SU-DHL-6 (cell line): ENCODE results near the gene KRT17.

ENCODE experiments used
- H2AFZ ChIP-seq: fragments of 200-600 bp; sonication (generic); 2 replicates; pipeline ENCODE4 v1.6.1; 2014; ENCODE audit warnings: low read depth, mild to moderate bottlenecking, moderate library complexity, mixed read lengths, antibody characterized with exemption, low read length; ENCODE audit not compliant: severe bottlenecking
- H3F3A ChIP-seq: fragments of 200-600 bp; shearing (Covaris generic); 2 replicates; pipeline ENCODE4 v1.6.0; 2016; ENCODE audit warnings: antibody characterized with exemption, mild to moderate bottlenecking; ENCODE audit not compliant: insufficient read depth
- H3K27ac ChIP-seq: fragments of 200-600 bp; sonication (generic); 2 replicates; pipeline ENCODE4 v1.5.1; 2016; ENCODE audit warnings: low read depth, mild to moderate bottlenecking, low read length, moderate library complexity, mixed read lengths
- H3K27me3 ChIP-seq: fragments of 200-600 bp; sonication (generic), shearing (Covaris generic); 2 replicates; pipeline ENCODE4 v1.6.0; 2014; ENCODE audit warnings: mild to moderate bottlenecking, low read length
- H3K36me3 ChIP-seq: fragments of 200-600 bp; sonication (generic); 2 replicates; pipeline ENCODE4 v1.6.1; 2014; ENCODE audit warnings: mild to moderate bottlenecking, low read length, mixed read lengths
- H3K4me2 ChIP-seq: fragments of 300-600, 200-600 bp; shearing (Covaris generic), sonication (generic); 2 replicates; pipeline ENCODE4 v1.6.0; 2014; ENCODE audit warnings: low read length, low read depth, mild to moderate bottlenecking; ENCODE audit not compliant: poor library complexity, severe bottlenecking
- H3K4me3 ChIP-seq: fragments of 200-600 bp; sonication (generic); 2 replicates; pipeline ENCODE4 v1.5.1; 2014; ENCODE audit warnings: antibody characterized with exemption, low read length, mild to moderate bottlenecking, mixed read lengths; ENCODE audit not compliant: insufficient read depth, poor library complexity, severe bottlenecking
- H3K79me2 ChIP-seq: fragments of 200-600 bp; sonication (generic); 2 replicates; pipeline ENCODE4 v1.6.1; 2014; ENCODE audit warnings: mild to moderate bottlenecking, low read length, moderate library complexity; ENCODE audit not compliant: insufficient read depth
- H3K9ac ChIP-seq: fragments of 200-600 bp; sonication (generic); 2 replicates; pipeline ENCODE4 v1.7.0; 2014; ENCODE audit warnings: mild to moderate bottlenecking, low read length
- H3K9me2 ChIP-seq: fragments of 200-600 bp; sonication (generic); replicated peaks from 2 replicates; pipeline ENCODE4 v1.6.1; 2014; ENCODE audit warnings: low read length; ENCODE audit not compliant: insufficient read depth
- H3K9me3 ChIP-seq: fragments of 200-600 bp; sonication (generic); 2 replicates; pipeline ENCODE4 v1.6.1; 2014; ENCODE audit warnings: low read length, mixed read lengths; ENCODE audit not compliant: insufficient read depth
- H4K20me1 ChIP-seq: fragments of 200-600 bp; sonication (generic); 2 replicates; pipeline ENCODE4 v1.6.1; 2014; ENCODE audit warnings: low read depth, mild to moderate bottlenecking, antibody characterized with exemption, low read length, moderate library complexity, mixed read lengths
- EZH2phosphoT487 ChIP-seq: fragments of 200-600 bp; sonication (generic), shearing (Covaris generic); conservative IDR thresholded peaks from 2 replicates; pipeline ENCODE4 v1.6.1; 2018; ENCODE audit warnings: mild to moderate bottlenecking, antibody characterized with exemption, low read length, moderate library complexity, mixed read lengths
- TF ChIP-seq, protein P1 (sequence below): fragments of 200-600 bp; sonication (generic); IDR thresholded peaks from one replicate; pipeline ENCODE4 v1.5.1; 2017; ENCODE audit warnings: antibody characterized with exemption, mild to moderate bottlenecking, low read length, moderate library complexity; ENCODE audit not compliant: insufficient read depth, poor library complexity, severe bottlenecking

Gene KRT17

DNA sequence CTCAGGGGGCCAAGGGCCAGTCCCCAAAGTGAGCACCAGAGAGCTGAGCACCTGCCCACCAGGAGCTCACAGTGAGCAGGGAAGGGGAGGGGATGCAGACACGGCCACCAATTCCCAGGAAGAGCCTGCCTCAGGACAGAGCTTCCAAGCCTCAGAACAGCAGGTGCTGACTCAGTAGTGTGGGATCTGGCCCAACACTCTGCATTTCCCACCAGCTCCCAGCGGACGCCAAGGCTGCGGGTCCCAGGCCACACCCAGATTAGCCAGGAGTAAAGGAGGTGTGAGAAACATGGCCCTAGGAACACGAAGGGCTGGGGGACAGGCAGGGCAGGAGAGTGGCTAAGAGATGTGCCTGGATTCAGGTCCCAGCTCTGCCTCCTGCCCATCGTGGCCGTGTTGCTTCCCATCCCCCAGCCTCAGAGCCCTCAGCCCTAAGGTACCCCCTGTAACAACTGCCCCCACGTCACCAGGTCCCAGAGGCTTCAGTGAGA is 35.9 kb upstream of the KRT17 start:
- H3K9me3 ChIP-seq, result no peaks in the 10 kb centered on the region
- H3K4me3 ChIP-seq, result no peak overlapping the region
- no peak overlapping the region for H3K9ac ChIP-seq
- H3K9me2 ChIP-seq, result no peaks in the 10 kb centered on the region
- no peak overlapping the region for H3K27ac ChIP-seq
- no peak overlapping the region for H3K4me2 ChIP-seq
- TF ChIP-seq, protein P1, sequence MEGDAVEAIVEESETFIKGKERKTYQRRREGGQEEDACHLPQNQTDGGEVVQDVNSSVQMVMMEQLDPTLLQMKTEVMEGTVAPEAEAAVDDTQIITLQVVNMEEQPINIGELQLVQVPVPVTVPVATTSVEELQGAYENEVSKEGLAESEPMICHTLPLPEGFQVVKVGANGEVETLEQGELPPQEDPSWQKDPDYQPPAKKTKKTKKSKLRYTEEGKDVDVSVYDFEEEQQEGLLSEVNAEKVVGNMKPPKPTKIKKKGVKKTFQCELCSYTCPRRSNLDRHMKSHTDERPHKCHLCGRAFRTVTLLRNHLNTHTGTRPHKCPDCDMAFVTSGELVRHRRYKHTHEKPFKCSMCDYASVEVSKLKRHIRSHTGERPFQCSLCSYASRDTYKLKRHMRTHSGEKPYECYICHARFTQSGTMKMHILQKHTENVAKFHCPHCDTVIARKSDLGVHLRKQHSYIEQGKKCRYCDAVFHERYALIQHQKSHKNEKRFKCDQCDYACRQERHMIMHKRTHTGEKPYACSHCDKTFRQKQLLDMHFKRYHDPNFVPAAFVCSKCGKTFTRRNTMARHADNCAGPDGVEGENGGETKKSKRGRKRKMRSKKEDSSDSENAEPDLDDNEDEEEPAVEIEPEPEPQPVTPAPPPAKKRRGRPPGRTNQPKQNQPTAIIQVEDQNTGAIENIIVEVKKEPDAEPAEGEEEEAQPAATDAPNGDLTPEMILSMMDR, result no peak
- TF ChIP-seq EZH2phosphoT487, result no peak
- no peaks in the 10 kb centered on the region for H3F3A ChIP-seq
- H3K27me3 ChIP-seq, result no peaks in the 10 kb centered on the region
- H2AFZ ChIP-seq, result no peak overlapping the region
- H4K20me1 ChIP-seq, result no peaks in the 10 kb centered on the region
- no peaks in the 10 kb centered on the region for H3K79me2 ChIP-seq
- no peaks in the 10 kb centered on the region for H3K36me3 ChIP-seq

DNA sequence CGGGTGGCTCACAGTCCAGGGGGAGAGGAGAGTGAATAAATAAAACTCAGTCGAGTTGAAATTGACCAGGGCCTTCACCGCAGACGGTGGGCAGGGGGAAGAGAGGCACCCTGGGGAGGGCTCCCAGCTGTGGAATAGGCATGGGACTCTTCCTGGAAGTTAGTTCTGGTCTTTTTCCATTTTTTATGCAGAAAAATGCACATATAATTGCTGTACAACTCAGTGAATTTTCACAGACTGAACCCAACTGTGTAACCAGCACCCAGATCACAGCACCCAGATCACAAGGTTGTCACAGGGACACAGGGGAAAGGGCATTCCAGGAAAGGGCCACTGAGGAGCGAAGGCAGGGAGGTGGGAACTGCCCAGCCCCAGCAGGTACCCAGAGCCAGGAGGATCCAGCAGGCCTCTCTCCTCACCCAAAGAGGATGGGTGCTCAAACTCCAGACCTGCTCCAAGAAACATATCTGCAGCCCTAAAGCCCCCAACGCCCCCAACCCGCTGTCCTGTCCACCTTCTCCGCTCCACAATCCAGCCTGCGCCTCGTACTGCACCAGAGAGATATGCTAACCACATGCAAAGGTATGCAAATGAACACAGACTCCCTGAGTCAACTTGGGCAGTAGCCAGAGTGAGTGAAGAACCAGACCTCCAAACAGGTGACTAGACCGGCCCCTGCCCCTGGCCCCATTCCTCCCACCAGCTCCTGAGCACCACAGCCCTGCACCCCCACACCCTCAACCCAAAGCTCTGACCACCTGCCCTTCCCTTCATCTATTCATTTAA is 35.2 kb upstream of the KRT17 start:
- H4K20me1 ChIP-seq, result no peaks in the 10 kb centered on the region
- H2AFZ ChIP-seq, result no peak overlapping the region
- no peaks in the 10 kb centered on the region for H3K36me3 ChIP-seq
- no peaks in the 10 kb centered on the region for H3K27me3 ChIP-seq
- TF ChIP-seq, protein P1, result no peak
- no peak for TF ChIP-seq EZH2phosphoT487
- H3K9ac ChIP-seq, result no peak overlapping the region
- H3K4me2 ChIP-seq, result no peak overlapping the region
- H3K4me3 ChIP-seq, result no peak overlapping the region
- H3K9me3 ChIP-seq, result no peaks in the 10 kb centered on the region
- no peaks in the 10 kb centered on the region for H3F3A ChIP-seq
- no peaks in the 10 kb centered on the region for H3K9me2 ChIP-seq
- no peaks in the 10 kb centered on the region for H3K79me2 ChIP-seq
- H3K27ac ChIP-seq, result no peak overlapping the region

DNA sequence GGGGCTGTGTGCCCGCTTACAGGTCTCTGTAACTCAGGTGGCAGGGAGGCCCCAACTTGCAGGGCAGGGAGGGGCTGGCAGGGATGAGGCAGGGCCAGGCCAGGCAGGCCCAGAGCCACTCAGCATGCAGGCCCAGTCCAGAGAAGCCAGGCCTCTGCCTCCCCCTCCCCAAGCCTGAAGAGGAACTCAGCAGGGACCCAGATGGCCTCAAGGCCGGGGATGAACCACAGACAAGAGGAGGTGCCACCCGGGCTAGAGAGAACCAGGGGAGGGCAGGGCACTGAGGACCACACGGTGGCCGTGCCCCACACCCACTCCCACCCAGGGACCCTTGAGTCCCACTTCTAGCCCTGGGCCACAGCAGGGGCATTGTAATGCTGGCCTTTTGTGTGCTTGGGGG is 34.5 kb upstream of the KRT17 start:
- Histone ChIP-seq H3K9me3 (no peaks in the 10 kb centered on the region), H3K4me2 (no peak overlapping the region), H4K20me1 (no peaks in the 10 kb centered on the region), H3K4me3 (no peak overlapping the region), H3K36me3 (no peaks in the 10 kb centered on the region), H3K9me2 (no peaks in the 10 kb centered on the region), H3F3A (no peaks in the 10 kb centered on the region), H2AFZ (no peak overlapping the region), H3K27ac (no peak overlapping the region), H3K79me2 (no peaks in the 10 kb centered on the region), H3K9ac (no peak overlapping the region), H3K27me3 (no peaks in the 10 kb centered on the region)
- no peak for TF ChIP-seq EZH2phosphoT487
- TF ChIP-seq, protein P1, result no peak
